Activated naive CD4-positive, alpha-beta T cell treated with Interleukin-2 at 50 U/mL for 16 hours (primary cell): ENCODE results near the gene PLCB1.

Source experiments
- DNase-seq: peaks from one replicate; pipeline ENCODE4 v3.0.0-alpha.2; 2020

PLCB1 gene

GRCh38 chr20:8858181-8858787, 726.2 kb downstream of the PLCB1 start:
- DNase-seq, result no peak

GRCh38 chr20:8860011-8860495, 728.0 kb downstream of the PLCB1 start:
- DNase-seq, result no peak

GRCh38 chr20:8862092-8862491, 730.0 kb downstream of the PLCB1 start:
- DNase-seq, result no peak

- DNase-seq, result no peak
Measured at GRCh38 chr20:8865636-8866035, 733.6 kb downstream of the PLCB1 start.

- DNase-seq, result no peak
Measured at GRCh38 chr20:8867038-8867740, 735.1 kb downstream of the PLCB1 start.

GRCh38 chr20:8870652-8871051, 738.6 kb downstream of the PLCB1 start:
- no peak for DNase-seq

GRCh38 chr20:8874437-8874836, 742.4 kb downstream of the PLCB1 start:
- no peak for DNase-seq

GRCh38 chr20:8875586-8875985, 743.5 kb downstream of the PLCB1 start:
- DNase-seq, result no peak

- DNase-seq, result no peak
Measured at GRCh38 chr20:8876366-8876765, 744.3 kb downstream of the PLCB1 start.

- no peak for DNase-seq
Measured at GRCh38 chr20:8877294-8877693, 745.2 kb downstream of the PLCB1 start.

GRCh38 chr20:8879669-8880068, 747.6 kb downstream of the PLCB1 start:
- DNase-seq, result no peak

GRCh38 chr20:8880085-8880853, 748.2 kb downstream of the PLCB1 start:
- DNase-seq, result no peak

- no peak for DNase-seq
Measured at GRCh38 chr20:8891039-8891438, 759.0 kb downstream of the PLCB1 start.

- no peak for DNase-seq
Measured at GRCh38 chr20:8895472-8895871, 763.4 kb downstream of the PLCB1 start.

GRCh38 chr20:8898823-8899222, 766.8 kb downstream of the PLCB1 start:
- no peak for DNase-seq

GRCh38 chr20:8901237-8902025, 769.4 kb downstream of the PLCB1 start:
- DNase-seq, result no peak

GRCh38 chr20:8903655-8904605, 771.9 kb downstream of the PLCB1 start:
- DNase-seq, result no peak

GRCh38 chr20:8909596-8909995, 777.5 kb downstream of the PLCB1 start:
- no peak for DNase-seq

GRCh38 chr20:8912096-8912495, 780.0 kb downstream of the PLCB1 start:
- DNase-seq, result no peak

GRCh38 chr20:8912731-8913130, 780.7 kb downstream of the PLCB1 start:
- no peak for DNase-seq

GRCh38 chr20:8913456-8913855, 781.4 kb downstream of the PLCB1 start:
- DNase-seq, result no peak

- DNase-seq, result no peak
Measured at GRCh38 chr20:8914421-8914820, 782.4 kb downstream of the PLCB1 start.
